Measurements from ENCODE around the gene TBC1D1.

Gene TBC1D1

GRCh38 chr4:38086151-38086848, 195.4 kb downstream of the TBC1D1 start:
- DNase-seq (ENCODE audit: low read depth): no peak
- TF ChIP-seq CTCF (IDR thresholded peaks at IDR 0.05; ENCODE audit: low read depth, low read length, missing control alignments): no peak
- in situ Hi-C loops (cut with HindIII; ENCODE audit: low sequenced_read_pairs): loop anchor here (5.0 to 25.0 kb wide), 2 partner anchors 226 to 646 kb away; no protein-coding TSS in a partner anchor
- no peak overlapping the region for H3K4me3 ChIP-seq (ENCODE audit: low read depth, low read length)

GRCh38 chr4:38086849-38087226, 196.0 kb downstream of the TBC1D1 start:
- no peak for DNase-seq (ENCODE audit: low read depth)
- no peak overlapping the region for H3K4me3 ChIP-seq (ENCODE audit: low read depth, low read length)
- in situ Hi-C loops (cut with HindIII; ENCODE audit: low sequenced_read_pairs): loop anchor here (5.0 to 25.0 kb wide), 2 partner anchors 225 to 645 kb away; no protein-coding TSS in a partner anchor
- no peak for TF ChIP-seq CTCF (IDR thresholded peaks at IDR 0.05; ENCODE audit: low read depth, low read length, missing control alignments)

- in situ Hi-C loops (cut with HindIII; ENCODE audit: low sequenced_read_pairs): loop anchor here (5.0 to 25.0 kb wide), 2 partner anchors 224 to 644 kb away; no protein-coding TSS in a partner anchor
Measured at GRCh38 chr4:38088321-38088720, 197.4 kb downstream of the TBC1D1 start.

GRCh38 chr4:38089961-38090360, 199.1 kb downstream of the TBC1D1 start:
- in situ Hi-C loops (cut with HindIII; ENCODE audit: low sequenced_read_pairs): loop anchor here (5.0 to 25.0 kb wide), 2 partner anchors 222 to 642 kb away; no protein-coding TSS in a partner anchor
- no peak for DNase-seq (ENCODE audit: low read depth)
- H3K4me3 ChIP-seq (ENCODE audit: low read depth, low read length): no peak overlapping the region
- TF ChIP-seq CTCF (IDR thresholded peaks at IDR 0.05; ENCODE audit: low read depth, low read length, missing control alignments): no peak

More at GRCh38 chr4:38088321-38088720, 197.4 kb downstream of the TBC1D1 start:
- H3K4me3 ChIP-seq (ENCODE audit: low read depth, low read length): no peak overlapping the region
- TF ChIP-seq CTCF (IDR thresholded peaks at IDR 0.05; ENCODE audit: low read depth, low read length, missing control alignments): no peak
- no peak for DNase-seq (ENCODE audit: low read depth)

DNA sequence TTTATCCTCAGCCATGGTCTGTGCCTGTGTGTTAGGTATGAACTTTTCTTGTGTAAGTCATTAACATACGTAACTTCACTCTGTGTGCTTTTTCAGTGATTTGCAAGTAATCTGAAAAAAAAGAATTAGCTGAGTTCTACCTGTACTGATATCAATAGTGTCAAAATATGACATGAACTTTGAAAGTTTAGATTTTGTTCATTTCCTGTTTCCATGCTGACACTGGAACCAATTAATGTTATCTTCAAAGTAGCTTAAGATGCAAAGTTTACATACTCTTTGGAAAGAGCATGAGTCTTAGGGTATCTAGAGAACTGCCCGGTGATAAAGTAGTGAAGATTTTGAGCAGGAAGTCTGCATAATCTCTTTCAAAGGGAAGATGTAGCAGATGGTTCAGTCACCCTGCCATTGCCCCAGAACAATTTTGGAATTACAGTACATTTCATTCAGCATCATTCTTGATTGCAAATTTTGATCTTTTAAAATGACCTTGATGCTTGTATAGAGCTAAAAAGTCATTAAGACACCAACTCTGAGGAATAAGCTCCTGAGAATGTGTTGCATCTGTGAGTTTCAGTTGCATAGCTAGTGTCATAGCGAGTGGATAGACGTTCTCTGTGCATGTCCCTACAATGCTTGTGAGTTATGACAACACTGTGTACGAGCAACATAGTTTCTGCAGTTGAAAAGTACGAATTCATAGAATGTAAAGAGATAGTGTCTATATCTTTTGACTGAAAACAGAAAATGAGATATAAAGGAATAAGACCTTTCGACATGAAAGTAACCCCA, 199.8 kb downstream of the TBC1D1 start:
- in situ Hi-C loops (cut with HindIII; ENCODE audit: low sequenced_read_pairs): loop anchor here (25.0 kb wide), 1 partner anchor 222 kb away; no protein-coding TSS in a partner anchor
- no peak overlapping the region for H3K4me3 ChIP-seq (ENCODE audit: low read depth, low read length)
- DNase-seq (ENCODE audit: low read depth): no peak
- no peak for TF ChIP-seq CTCF (IDR thresholded peaks at IDR 0.05; ENCODE audit: low read depth, low read length, missing control alignments)

DNA sequence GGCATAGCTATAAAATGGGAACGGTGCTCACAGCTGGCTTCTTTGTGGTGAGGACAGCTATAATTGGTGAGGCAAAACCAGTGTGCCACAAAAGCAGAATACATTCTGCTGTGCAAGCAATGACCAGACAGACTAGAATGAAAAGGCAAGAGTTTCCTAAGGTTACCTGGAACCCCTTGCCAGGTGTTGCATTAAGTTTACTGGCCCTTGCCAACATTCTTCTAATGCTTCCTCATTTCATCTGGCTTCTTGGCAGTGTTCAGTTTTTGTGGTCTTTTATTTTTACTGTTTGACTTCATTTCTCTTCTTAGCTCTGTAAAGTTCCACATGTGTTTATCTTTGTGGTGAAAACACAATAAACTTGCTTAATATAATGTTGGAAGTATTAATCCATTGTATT, 200.8 kb downstream of the TBC1D1 start:
- no peak for TF ChIP-seq CTCF (IDR thresholded peaks at IDR 0.05; ENCODE audit: low read depth, low read length, missing control alignments)
- H3K4me3 ChIP-seq (ENCODE audit: low read depth, low read length): no peak overlapping the region
- in situ Hi-C loops (cut with HindIII; ENCODE audit: low sequenced_read_pairs): loop anchor here (25.0 kb wide), 1 partner anchor 221 kb away; no protein-coding TSS in a partner anchor
- DNase-seq (ENCODE audit: low read depth): peak; percentile 82

Data from astrocyte of the cerebellum (primary cell).